Motor neuron (in vitro differentiated cells): Measurements from ENCODE around the gene JAG2. TPM values are rescaled to one million over a fixed set of nuclear protein-coding genes. Genes with fewer than 3 reads are reported as not detected.

Experiments
- ATAC-seq, 8 experiments: fragments of 200-7000 bp; cut with Tn5 transposase; replicated peaks in 6 of 8; 2 replicates each; pipeline ENCODE4 v1.8.0; 2021; ENCODE audit warnings: mild to moderate bottlenecking in 8 of 8, moderate library complexity in 8 of 8
- H3K27ac ChIP-seq, 2 donors: fragments of 250-450 bp; sonication (Bioruptor Pico); 2 replicates each; pipeline ENCODE4 v1.9.0; 2021; ENCODE audit warnings: antibody characterized with exemption in 2 of 2, mild to moderate bottlenecking in 2 of 2, moderate library complexity in 1 of 2
- H3K4me1 ChIP-seq, 2 donors: fragments of 250-450 bp; sonication (Bioruptor Pico); replicated peaks in 1 of 2; 2 replicates each; pipeline ENCODE4 v1.6.1; 2021; ENCODE audit warnings: antibody characterized with exemption in 2 of 2, mild to moderate bottlenecking in 2 of 2, moderate library complexity in 1 of 2
- H3K4me3 ChIP-seq, 5 donors: fragments of 250-450 bp; sonication (Bioruptor Pico); 2 replicates each; pipeline ENCODE4 v1.9.0; 2021; ENCODE audit warnings: antibody characterized with exemption in 5 of 5, mild to moderate bottlenecking in 5 of 5, moderate library complexity in 4 of 5
- WGBS, 10 experiments: fragments of 450-650 bp; shearing (Covaris generic); methylation state at CpG; one replicate each; pipeline ENCODE4 v1.0.0; 2022; 5-methylcytosine and 5-hydroxymethylcytosine counted together
- in situ Hi-C, 9 experiments: fragments of 400-800 bp; cut with MboI; loops; one replicate each; pipeline ENCODE4 v1.15.0; 2021; ENCODE audit warnings: low sequenced_read_pairs in 9 of 9, low pct_unique_long_range_greater_than_20kb in 2 of 9; ENCODE audit not compliant: unreplicated experiment in 9 of 9
- total RNA-seq, 8 experiments: library from RNA; unstranded; fragments of 300-600 nt; gene quantifications; 2 replicates each; pipeline versions ENCODE4 v1.2.3 to v1.2.4, GENCODE V29; 2022

Gene JAG2
- total RNA-seq, 8 experiments from 2014 or later = 2.9 to 11.4 (median 5.2) TPM

- Histone ChIP-seq H3K27ac (no peak overlapping the region), H3K4me3 (no peak overlapping the region), H3K4me1 (peaks cover 5 to 14% of the 10 kb centered on the region in 2 donors)
- in situ Hi-C loops = loop anchor here in 1 of 9 experiments (25.0 kb wide), 1 partner anchor 153 kb away; no protein-coding TSS in a partner anchor
- WGBS, 10 experiments = 100% methylated on average over 2 of the region's 8 CpGs; no CpG with 5 or more reads in 9 of the 10 experiments
- ATAC-seq = no peak
Measured at GRCh38 chr14:105209091-105209490, 40.5 kb upstream of the JAG2 start.

GRCh38 chr14:105208738-105209075 is 40.1 kb upstream of the JAG2 start:
- in situ Hi-C loops = loop anchor here in 1 of 9 experiments (25.0 kb wide), 1 partner anchor 154 kb away; no protein-coding TSS in a partner anchor
- peaks cover 5 to 16% of the 10 kb centered on the region in 2 donors for H3K4me1 ChIP-seq
- no peak for ATAC-seq
- 80% methylated on average over 1 of the region's 12 CpGs; no CpG with 5 or more reads in 9 of the 10 experiments for WGBS, 10 experiments
- no peak overlapping the region for H3K27ac ChIP-seq
- H3K4me3 ChIP-seq = no peak overlapping the region

GRCh38 chr14:105207996-105208737 is 39.6 kb upstream of the JAG2 start:
- WGBS, 10 experiments = no CpG with 5 or more reads among the region's 25 CpGs
- in situ Hi-C loops = loop anchor here in 1 of 9 experiments (25.0 kb wide), 1 partner anchor 154 kb away; no protein-coding TSS in a partner anchor
- no peak overlapping the region for H3K4me3 ChIP-seq
- ATAC-seq = no peak
- H3K27ac ChIP-seq = no peak overlapping the region
- H3K4me1 ChIP-seq = peaks cover 10 to 22% of the 10 kb centered on the region in 2 donors

- H3K4me3 ChIP-seq = no peak overlapping the region
- no peak overlapping the region for H3K27ac ChIP-seq
- WGBS, 10 experiments = 30 to 64% (median 60%) methylated on average over 2 to 4 of the region's 13 CpGs; no CpG with 5 or more reads in 7 of the 10 experiments
- ATAC-seq = peak in 6 of 8 experiments; percentile 3 to 11 (median 7)
- peaks cover 7 to 20% of the 10 kb centered on the region in 2 donors for H3K4me1 ChIP-seq
- in situ Hi-C loops = loop anchor here in 1 of 9 experiments (25.0 kb wide), 1 partner anchor 155 kb away; no protein-coding TSS in a partner anchor
Measured at GRCh38 chr14:105207460-105207901, 38.9 kb upstream of the JAG2 start.

- H3K4me1 ChIP-seq = peaks cover 10 to 23% of the 10 kb centered on the region in 2 donors
- in situ Hi-C loops = loop anchor here in 1 of 9 experiments (25.0 kb wide), 1 partner anchor 155 kb away; no protein-coding TSS in a partner anchor
- no peak for ATAC-seq
- no peak overlapping the region for H3K27ac ChIP-seq
- H3K4me3 ChIP-seq = no peak overlapping the region
- WGBS, 10 experiments = no CpG with 5 or more reads among the region's 5 CpGs
Measured at GRCh38 chr14:105206873-105207272, 38.3 kb upstream of the JAG2 start.

GRCh38 chr14:105205673-105206208 is 37.2 kb upstream of the JAG2 start:
- H3K4me1 ChIP-seq = peaks cover 21 to 32% of the 10 kb centered on the region in 2 donors
- ATAC-seq = peak in 3 of 8 experiments; percentile 2 to 15 (median 3)

GRCh38 chr14:105204931-105205672 is 36.5 kb upstream of the JAG2 start:
- WGBS, 10 experiments = 90 to 100% methylated on average over 1 to 2 of the region's 21 CpGs; no CpG with 5 or more reads in 8 of the 10 experiments
- Histone ChIP-seq H3K27ac (no peak overlapping the region), H3K4me1 (peaks cover 26 to 37% of the 10 kb centered on the region in 2 donors), H3K4me3 (no peak overlapping the region)
- in situ Hi-C loops = loop anchor here in 1 of 9 experiments (25.0 kb wide), 1 partner anchor 157 kb away; no protein-coding TSS in a partner anchor
- ATAC-seq = peak in 1 of 8 experiments; percentile 3

More at GRCh38 chr14:105205673-105206208, 37.2 kb upstream of the JAG2 start:
- Histone ChIP-seq H3K4me3 (no peak overlapping the region), H3K27ac (no peak overlapping the region)
- in situ Hi-C loops = loop anchor here in 1 of 9 experiments (25.0 kb wide), 1 partner anchor 157 kb away; no protein-coding TSS in a partner anchor
- 20 to 100% (median 60%) methylated on average over 1 to 3 of the region's 12 CpGs; no CpG with 5 or more reads in 7 of the 10 experiments for WGBS, 10 experiments

GRCh38 chr14:105204206-105204930 is 35.8 kb upstream of the JAG2 start:
- WGBS, 10 experiments = 43 to 100% (median 70%) methylated on average over 1 to 3 of the region's 24 CpGs; no CpG with 5 or more reads in 4 of the 10 experiments
- Histone ChIP-seq H3K27ac (no peak overlapping the region), H3K4me1 (peaks cover 26 to 39% of the 10 kb centered on the region in 2 donors), H3K4me3 (no peak overlapping the region)
- peak in 3 of 8 experiments; percentile 8 to 19 (median 17) for ATAC-seq
- in situ Hi-C loops = loop anchor here in 1 of 9 experiments (25.0 kb wide), 1 partner anchor 158 kb away; no protein-coding TSS in a partner anchor

GRCh38 chr14:105203701-105204100 is 35.1 kb upstream of the JAG2 start:
- peaks cover 26 to 39% of the 10 kb centered on the region in 2 donors for H3K4me1 ChIP-seq
- peak in 1 of 8 experiments; percentile 1 for ATAC-seq
- peak overlapping the region in 1 of 2 donors; percentile 38 for H3K27ac ChIP-seq
- 80% methylated on average over 1 of the region's 6 CpGs; no CpG with 5 or more reads in 9 of the 10 experiments for WGBS, 10 experiments
- in situ Hi-C loops = loop anchor here in 1 of 9 experiments (25.0 kb wide), 1 partner anchor 159 kb away; no protein-coding TSS in a partner anchor
- H3K4me3 ChIP-seq = no peak overlapping the region

- H3K27ac ChIP-seq = peak overlapping the region in 1 of 2 donors; percentile 14
- H3K4me3 ChIP-seq = no peak overlapping the region
- in situ Hi-C loops = loop anchor here in 1 of 9 experiments (25.0 kb wide), 1 partner anchor 159 kb away; no protein-coding TSS in a partner anchor
- WGBS, 10 experiments = 0 to 25% methylated on average over 4 to 8 of the region's 18 CpGs; no CpG with 5 or more reads in 8 of the 10 experiments
- peak; percentile 63 to 84 (median 82) for ATAC-seq
- H3K4me1 ChIP-seq = peaks cover 26 to 39% of the 10 kb centered on the region in 2 donors
Measured at GRCh38 chr14:105203057-105203531, 34.5 kb upstream of the JAG2 start.

- peak in 2 of 8 experiments; percentile 3 to 5 for ATAC-seq
- 30 to 93% (median 88%) methylated on average over 2 to 6 of the region's 20 CpGs; no CpG with 5 or more reads in 6 of the 10 experiments for WGBS, 10 experiments
Measured at GRCh38 chr14:105201925-105202513, 33.4 kb upstream of the JAG2 start.

More at GRCh38 chr14:105201925-105202513, 33.4 kb upstream of the JAG2 start:
- Histone ChIP-seq H3K27ac (no peak overlapping the region), H3K4me1 (peaks cover 33 to 46% of the 10 kb centered on the region in 2 donors), H3K4me3 (no peak overlapping the region)
- in situ Hi-C loops = loop anchor here in 1 of 9 experiments (25.0 kb wide), 1 partner anchor 160 kb away; no protein-coding TSS in a partner anchor
